ENCODE results near the gene PAX3. TPM values are rescaled to one million over a fixed set of nuclear protein-coding genes. Genes with fewer than 3 reads are reported as not detected.

PAX3 gene
- total and polyA plus RNA-seq, 9 donors = not detected

GRCh38 chr2:222271854-222272253 is 26.9 kb downstream of the PAX3 start:
- 66 to 73% (median 71%) methylated on average over 5 of the region's 5 CpGs for WGBS, 3 donors
- H3K27me3 ChIP-seq = no peaks in the 10 kb centered on the region
- no peaks in the 10 kb centered on the region for H3K9me3 ChIP-seq
- no peak overlapping the region for H3K4me3 ChIP-seq
- no peaks in the 10 kb centered on the region for H3K4me1 ChIP-seq (ENCODE audit: insufficient read depth)
- intact Hi-C loops (cut with DNase I) = no loop called here
- no peaks in the 10 kb centered on the region for H3K36me3 ChIP-seq
- H3K27ac ChIP-seq = no peak overlapping the region
- DNase-seq = no peak
- TF ChIP-seq EP300 (IDR thresholded peaks at IDR 0.05) (no peak), POLR2A (IDR thresholded peaks at IDR 0.05) (no peak), CTCF (IDR thresholded peaks at IDR 0.05) (no peak)

GRCh38 chr2:222270396-222270795 is 28.4 kb downstream of the PAX3 start:
- Histone ChIP-seq H3K4me3 (no peak overlapping the region), H3K36me3 (no peaks in the 10 kb centered on the region), H3K9me3 (no peaks in the 10 kb centered on the region), H3K4me1 (ENCODE audit: insufficient read depth) (no peaks in the 10 kb centered on the region), H3K27ac (no peak overlapping the region), H3K27me3 (no peaks in the 10 kb centered on the region)
- DNase-seq = no peak
- TF ChIP-seq EP300 (IDR thresholded peaks at IDR 0.05) (no peak), CTCF (IDR thresholded peaks at IDR 0.05) (no peak), POLR2A (IDR thresholded peaks at IDR 0.05) (no peak)
- intact Hi-C loops (cut with DNase I) = no loop called here
- WGBS, 3 donors = 43 to 47% (median 45%) methylated on average over 3 of the region's 3 CpGs

GRCh38 chr2:222269132-222269531 is 29.7 kb downstream of the PAX3 start:
- H3K27me3 ChIP-seq = no peaks in the 10 kb centered on the region
- no peak overlapping the region for H3K4me3 ChIP-seq
- no peaks in the 10 kb centered on the region for H3K4me1 ChIP-seq (ENCODE audit: insufficient read depth)
- H3K27ac ChIP-seq = no peak overlapping the region
- DNase-seq = no peak
- H3K36me3 ChIP-seq = no peaks in the 10 kb centered on the region
- 26 to 35% (median 30%) methylated on average over 9 of the region's 9 CpGs for WGBS, 3 donors
- no peaks in the 10 kb centered on the region for H3K9me3 ChIP-seq
- TF ChIP-seq CTCF (IDR thresholded peaks at IDR 0.05) (no peak), POLR2A (IDR thresholded peaks at IDR 0.05) (no peak), EP300 (IDR thresholded peaks at IDR 0.05) (no peak)
- intact Hi-C loops (cut with DNase I) = no loop called here

- Histone ChIP-seq H3K27ac (no peak overlapping the region), H3K4me1 (ENCODE audit: insufficient read depth) (no peaks in the 10 kb centered on the region), H3K36me3 (no peaks in the 10 kb centered on the region), H3K27me3 (no peaks in the 10 kb centered on the region), H3K4me3 (no peak overlapping the region), H3K9me3 (no peaks in the 10 kb centered on the region)
- WGBS, 3 donors = 27 to 35% (median 35%) methylated on average over 16 of the region's 16 CpGs
- intact Hi-C loops (cut with DNase I) = no loop called here
- no peak for TF ChIP-seq EP300 (IDR thresholded peaks at IDR 0.05)
- no peak for DNase-seq
These were observed 30.3 kb downstream of the PAX3 start for GRCh38 chr2:222268311-222268990.

GRCh38 chr2:222264791-222265320 is 33.9 kb downstream of the PAX3 start:
- TF ChIP-seq CTCF (IDR thresholded peaks at IDR 0.05) = no peak
- TF ChIP-seq EP300 (IDR thresholded peaks at IDR 0.05) = no peak
- no peak for TF ChIP-seq POLR2A (IDR thresholded peaks at IDR 0.05)
- Histone ChIP-seq H3K9me3 (no peaks in the 10 kb centered on the region), H3K4me1 (ENCODE audit: insufficient read depth) (no peaks in the 10 kb centered on the region), H3K36me3 (no peaks in the 10 kb centered on the region), H3K27me3 (no peaks in the 10 kb centered on the region), H3K4me3 (no peak overlapping the region), H3K27ac (no peak overlapping the region)
- intact Hi-C loops (cut with DNase I) = no loop called here
- 69 to 77% (median 72%) methylated on average over 4 of the region's 4 CpGs for WGBS, 3 donors
- DNase-seq = no peak
